Thymus (tissue), 11 donors: ENCODE data around the gene VPS35. TPM values are rescaled to one million over a fixed set of nuclear protein-coding genes. Genes with fewer than 3 reads are reported as not detected.
A peak's percentile ranks its signal among the peaks of the same experiment; 100 is the strongest.

Experiments
- DNase-seq, 9 donors: peaks; one replicate each; pipeline ENCODE4 v3.0.0-alpha.2; 2013; ENCODE audit warnings: low spot score in 9 of 9, low read depth in 6 of 9, missing footprints in 1 of 9
- H3K27ac ChIP-seq, 2 donors: one replicate each; pipeline ENCODE4 v1.5.1; 2013; ENCODE audit warnings: control low read depth in 1 of 2, low read depth in 1 of 2, low read length in 1 of 2, mild to moderate bottlenecking in 1 of 2, moderate library complexity in 1 of 2
- H3K27me3 ChIP-seq, 2 donors: one replicate each; pipeline ENCODE4 v1.5.1; 2013; ENCODE audit warnings: low read length in 1 of 2; ENCODE audit not compliant: control insufficient read depth in 2 of 2, insufficient read depth in 1 of 2
- H3K36me3 ChIP-seq, 2 donors: one replicate each; pipeline ENCODE4 v1.5.1; 2013; ENCODE audit warnings: low read length in 1 of 2, mild to moderate bottlenecking in 1 of 2, moderate library complexity in 1 of 2; ENCODE audit not compliant: control insufficient read depth in 2 of 2, insufficient read depth in 2 of 2
- H3K4me1 ChIP-seq, 2 donors: one replicate each; pipeline ENCODE4 v1.5.1; 2013; ENCODE audit warnings: low read length in 2 of 2; ENCODE audit not compliant: control insufficient read depth in 2 of 2, insufficient read depth in 2 of 2
- H3K4me3 ChIP-seq, 2 donors: one replicate each; pipeline ENCODE4 v1.5.1; 2013; ENCODE audit warnings: low read length in 2 of 2, control low read depth in 1 of 2, mild to moderate bottlenecking in 1 of 2
- H3K9me3 ChIP-seq, 2 donors: one replicate each; pipeline ENCODE4 v1.5.1; 2013; ENCODE audit warnings: low read length in 1 of 2, mild to moderate bottlenecking in 1 of 2; ENCODE audit not compliant: control insufficient read depth in 2 of 2, insufficient read depth in 1 of 2
- WGBS: extraction: QIAGEN DNeasy Blood & Tissue Kit; methylation state at CpG from one replicate; pipeline ENCODE4 v1.1.7; 2013; 5-methylcytosine and 5-hydroxymethylcytosine counted together
- polyA plus RNA-seq: library from polyadenylated mRNA; stranded (reverse); fragments of 200-250 nt; gene quantifications from one replicate; pipeline ENCODE4 v1.2.3, GENCODE V29; 2013
- total RNA-seq: library from RNA; stranded (reverse); fragments of 120-200 nt; gene quantifications from one replicate; pipeline ENCODE4 v1.2.4, GENCODE V29; 2013
- donor health status: healthy.

Gene VPS35
- total and polyA plus RNA-seq, 2 donors, result 32.9 to 80.2 TPM

GRCh38 chr16:46612121-46612520 is 76.9 kb downstream of the VPS35 start:
- Histone ChIP-seq H3K4me1 (no peaks in the 10 kb centered on the region), H3K4me3 (no peak overlapping the region), H3K36me3 (peaks cover 11 to 25% of the 10 kb centered on the region in 2 donors), H3K9me3 (no peaks in the 10 kb centered on the region), H3K27ac (no peak overlapping the region), H3K27me3 (no peaks in the 10 kb centered on the region)
- no peak for DNase-seq
- WGBS, result 90% methylated on average over 3 of the region's 3 CpGs

- H3K27ac ChIP-seq, result no peak overlapping the region
- no peaks in the 10 kb centered on the region for H3K4me1 ChIP-seq
- H3K4me3 ChIP-seq, result no peak overlapping the region
- H3K27me3 ChIP-seq, result no peaks in the 10 kb centered on the region
- WGBS, result 75% methylated on average over 1 of the region's 1 CpG
- DNase-seq, result peak in 3 of 9 donors; percentile 6 to 48 (median 15)
- no peaks in the 10 kb centered on the region for H3K9me3 ChIP-seq
- H3K36me3 ChIP-seq, result peaks cover 11 to 14% of the 10 kb centered on the region in 2 donors
Measured at GRCh38 chr16:46607529-46607928, 81.4 kb downstream of the VPS35 start.

- no peak for DNase-seq
- Histone ChIP-seq H3K27ac (no peak overlapping the region), H3K27me3 (no peaks in the 10 kb centered on the region), H3K4me3 (no peak overlapping the region), H3K36me3 (peaks cover 11 to 12% of the 10 kb centered on the region in 2 donors), H3K4me1 (no peaks in the 10 kb centered on the region), H3K9me3 (no peaks in the 10 kb centered on the region)
- 98% methylated on average over 5 of the region's 5 CpGs for WGBS
Measured at GRCh38 chr16:46606231-46606630, 82.7 kb downstream of the VPS35 start.

Other genes with a start within 250 kb of the VPS35 start
- 11.1 TPM for gene SHCBP1, start 67.8 kb downstream of the VPS35 start, total RNA-seq
- gene SHCBP1, start 67.8 kb downstream of the VPS35 start, polyA plus RNA-seq, result 5.2 TPM
- 12.6 TPM for gene ORC6, start 481 bp upstream of the VPS35 start, total RNA-seq
- gene ORC6, start 481 bp upstream of the VPS35 start, polyA plus RNA-seq, result 4.5 TPM
- gene MYLK3, start 59.2 kb upstream of the VPS35 start, total RNA-seq, result 0.09 TPM
- 0.21 TPM for gene MYLK3, start 59.2 kb upstream of the VPS35 start, polyA plus RNA-seq
- gene C16orf87, start 142.0 kb upstream of the VPS35 start, total RNA-seq, result 11.3 TPM
- gene C16orf87, start 142.0 kb upstream of the VPS35 start, polyA plus RNA-seq, result 9.2 TPM
- gene GPT2, start 195.2 kb upstream of the VPS35 start, total RNA-seq, result 4.3 TPM
- gene GPT2, start 195.2 kb upstream of the VPS35 start, polyA plus RNA-seq, result 20.4 TPM